CD4-positive, CD25-positive, alpha-beta regulatory T cell (primary cell): ENCODE data around the gene AADAC. TPM values are rescaled to one million over a fixed set of nuclear protein-coding genes. Genes with fewer than 3 reads are reported as not detected.

Experiments
- ATAC-seq, 2 donors: fragments of 150-1000 bp; cut with Tn5 transposase; one replicate each; pipeline ENCODE4 v1.10.0; 2021; ENCODE audit warnings: low read depth in 2 of 2, moderate number of reproducible peaks in 2 of 2, moderate library complexity in 1 of 2
- DNase-seq, 3 donors: peaks; one replicate each; pipeline versions ENCODE4 v3.0.0 to v3.0.0-alpha.2; 2012 to 2022; ENCODE audit warnings: mixed read lengths in 1 of 3
- H3K27ac ChIP-seq: one replicate; pipeline ENCODE4 v1.7.0; 2013; ENCODE audit warnings: mild to moderate bottlenecking, low read length; ENCODE audit not compliant: insufficient read depth, poor library complexity, severe bottlenecking
- H3K27me3 ChIP-seq: one replicate; pipeline ENCODE4 v1.7.0; 2013; ENCODE audit warnings: low read length; ENCODE audit not compliant: control insufficient read depth, insufficient read depth
- H3K36me3 ChIP-seq: one replicate; pipeline ENCODE4 v1.7.0; 2013; ENCODE audit warnings: mild to moderate bottlenecking, low read length, moderate library complexity; ENCODE audit not compliant: control insufficient read depth, insufficient read depth
- H3K4me1 ChIP-seq: 2 replicates; pipeline ENCODE4 v1.7.0; 2013; ENCODE audit warnings: mild to moderate bottlenecking, low read length; ENCODE audit not compliant: insufficient read depth, control insufficient read depth, poor library complexity, severe bottlenecking
- H3K4me3 ChIP-seq: one replicate; pipeline ENCODE4 v1.7.0; 2013; ENCODE audit warnings: low read depth, mild to moderate bottlenecking, low read length, moderate library complexity
- H3K9me3 ChIP-seq, 2 experiments: 1 replicate in 1 of 2; 2 replicates in 1 of 2; pipeline ENCODE4 v1.7.0; 2013; ENCODE audit warnings: low read length in 2 of 2, mild to moderate bottlenecking in 1 of 2, moderate library complexity in 1 of 2; ENCODE audit not compliant: control insufficient read depth in 2 of 2
- H3K27ac Mint-ChIP-seq, 3 donors: one replicate each; pipeline ENCODE4 v1.8.0; 2020 to 2022; ENCODE audit warnings: mild to moderate bottlenecking in 3 of 3, mixed read lengths in 3 of 3, moderate library complexity in 2 of 3
- H3K27me3 Mint-ChIP-seq: one replicate; pipeline ENCODE4 v1.8.0; 2022; ENCODE audit warnings: mild to moderate bottlenecking, mixed read lengths
- H3K36me3 Mint-ChIP-seq: one replicate; pipeline ENCODE4 v1.8.0; 2020; ENCODE audit warnings: mixed read lengths
- H3K4me1 Mint-ChIP-seq, 4 donors: one replicate each; pipeline ENCODE4 v1.8.0; 2020 to 2022; ENCODE audit warnings: mixed read lengths in 4 of 4, mild to moderate bottlenecking in 1 of 4
- H3K4me3 Mint-ChIP-seq, 4 donors: one replicate each; pipeline ENCODE4 v1.8.0; 2020 to 2022; ENCODE audit warnings: mild to moderate bottlenecking in 4 of 4, mixed read lengths in 4 of 4, moderate library complexity in 3 of 4
- H3K9me3 Mint-ChIP-seq, 7 donors: one replicate each; pipeline ENCODE4 v1.8.0; 2020 to 2022; ENCODE audit warnings: mixed read lengths in 7 of 7, mild to moderate bottlenecking in 3 of 7, moderate library complexity in 2 of 7
- polyA plus RNA-seq, 4 donors: library from polyadenylated mRNA; unstranded; fragments of 300-500 nt; fragmentation: Illumina TruSeq; gene quantifications; one replicate each; pipeline ENCODE4 v1.2.3, GENCODE V29; 2021
- total RNA-seq: library from RNA; stranded (reverse); gene quantifications from one replicate; pipeline ENCODE4 v1.2.3, GENCODE V29; 2022

The AADAC gene
- total and polyA plus RNA-seq, 5 donors from 2014 or later: not detected

DNA sequence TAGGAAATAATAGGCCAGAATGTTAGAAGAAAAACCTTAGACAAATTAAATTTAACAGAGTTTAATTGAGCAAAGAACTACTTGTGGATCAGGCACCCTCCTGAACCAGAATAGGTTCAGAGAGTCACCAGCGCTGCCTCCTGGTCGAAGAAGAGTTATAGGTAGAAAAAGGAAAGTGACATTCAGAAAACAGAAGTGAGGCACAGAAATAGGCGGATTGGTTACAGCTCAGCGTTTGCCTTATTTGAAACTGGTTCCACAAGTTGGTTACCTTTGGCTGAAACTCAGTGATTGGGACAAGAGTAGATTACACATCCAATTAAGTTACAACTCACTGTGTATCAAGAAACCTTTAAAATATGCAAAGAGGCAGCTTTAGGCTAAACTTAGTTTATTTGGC is 4.4 kb downstream of the AADAC start:
- Histone ChIP-seq H3K36me3 (no peaks in the 10 kb centered on the region), H3K4me3 (no peak overlapping the region), H3K4me1 (no peaks in the 10 kb centered on the region), H3K27ac (no peak overlapping the region), H3K9me3 (no peaks in the 10 kb centered on the region), H3K27me3 (peaks cover 6% of the 10 kb centered on the region)
- Mint-ChIP-seq H3K9me3 (peaks cover 0 to 4% (median 0%) of the 10 kb centered on the region in 7 donors), H3K36me3 (no peaks in the 10 kb centered on the region), H3K4me3 (no peak overlapping the region), H3K27me3 (peaks cover 6% of the 10 kb centered on the region), H3K4me1 (no peaks in the 10 kb centered on the region), H3K27ac (no peak overlapping the region)
- ATAC-seq: no peak
- DNase-seq: no peak

DNA sequence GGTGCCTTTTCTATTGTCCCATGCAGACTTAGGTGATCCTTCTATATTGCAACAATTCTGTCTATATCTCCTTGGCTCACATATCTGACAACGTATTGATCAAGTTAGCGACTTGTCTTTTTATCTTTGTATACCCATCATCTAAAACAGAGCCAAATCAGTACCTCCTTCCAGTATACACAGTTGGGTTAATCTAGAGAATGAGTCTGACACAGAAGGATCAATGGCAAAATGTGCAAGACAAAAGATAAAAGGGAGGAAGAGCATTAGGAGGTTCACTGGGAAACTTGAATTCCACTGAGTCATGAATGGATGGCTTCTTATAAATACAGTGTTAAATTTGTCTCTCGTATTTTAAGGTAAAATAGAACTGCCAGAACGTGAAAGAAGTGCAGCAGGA is 6.0 kb downstream of the AADAC start:
- Histone ChIP-seq H3K9me3 (no peaks in the 10 kb centered on the region), H3K4me1 (no peaks in the 10 kb centered on the region), H3K27ac (no peak overlapping the region), H3K36me3 (no peaks in the 10 kb centered on the region), H3K27me3 (peaks cover 4% of the 10 kb centered on the region), H3K4me3 (no peak overlapping the region)
- Mint-ChIP-seq H3K4me3 (no peak overlapping the region), H3K9me3 (peaks cover 0 to 4% (median 0%) of the 10 kb centered on the region in 7 donors), H3K4me1 (no peaks in the 10 kb centered on the region), H3K36me3 (no peaks in the 10 kb centered on the region), H3K27ac (no peak overlapping the region), H3K27me3 (peaks cover 6% of the 10 kb centered on the region)
- ATAC-seq: no peak
- no peak for DNase-seq

GRCh38 chr3:151827816-151828215 is 13.9 kb downstream of the AADAC start:
- Mint-ChIP-seq H3K4me1 (no peaks in the 10 kb centered on the region), H3K27ac (no peak overlapping the region), H3K27me3 (peaks cover 15% of the 10 kb centered on the region), H3K4me3 (no peak overlapping the region), H3K9me3 (peaks cover 0 to 2% (median 0%) of the 10 kb centered on the region in 7 donors), H3K36me3 (no peaks in the 10 kb centered on the region)
- no peaks in the 10 kb centered on the region for H3K9me3 ChIP-seq
- H3K27me3 ChIP-seq: peaks cover 5% of the 10 kb centered on the region
- no peak overlapping the region for H3K4me3 ChIP-seq
- no peaks in the 10 kb centered on the region for H3K4me1 ChIP-seq
- ATAC-seq (no peak), DNase-seq (no peak)
- no peak overlapping the region for H3K27ac ChIP-seq
- H3K36me3 ChIP-seq: no peaks in the 10 kb centered on the region

DNA sequence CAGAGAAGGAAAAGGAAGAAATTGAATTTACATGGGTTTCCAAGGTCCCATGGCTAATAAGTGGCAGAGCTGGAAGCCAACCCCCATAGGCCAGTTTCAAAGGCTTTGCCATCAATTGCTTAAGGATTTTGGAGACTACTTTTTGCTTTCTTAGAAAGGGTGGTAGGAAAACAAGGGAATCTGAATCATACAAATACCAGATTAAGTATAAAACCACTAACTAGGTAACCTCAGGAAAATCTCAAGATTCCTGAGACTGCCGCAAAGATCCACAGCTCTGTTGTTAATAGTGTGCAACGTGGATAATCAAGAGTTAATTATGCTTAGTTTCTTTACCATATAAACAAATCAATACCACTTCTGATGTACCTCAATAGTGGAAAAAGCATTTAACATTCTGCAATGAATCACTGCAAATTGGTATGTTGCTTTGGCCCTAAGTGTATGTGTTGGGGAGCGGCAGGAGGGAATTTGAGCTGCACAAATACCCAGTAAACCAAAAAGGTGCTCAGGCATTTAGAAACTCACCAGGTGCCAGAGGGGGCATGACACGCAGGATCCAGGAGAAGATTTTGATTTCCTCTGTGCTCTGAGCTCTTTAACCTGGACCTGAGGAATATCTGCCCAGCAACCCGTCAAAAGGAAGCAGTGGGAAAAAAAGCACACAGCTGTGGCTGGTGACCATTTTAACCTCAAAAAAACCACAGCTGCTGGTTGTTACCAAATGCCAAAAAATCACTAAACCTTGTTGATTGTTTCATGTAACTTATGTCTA is 22.0 kb downstream of the AADAC start:
- H3K27ac ChIP-seq: no peak overlapping the region
- peaks cover 8% of the 10 kb centered on the region for H3K27me3 ChIP-seq
- ATAC-seq: no peak
- no peaks in the 10 kb centered on the region for H3K4me1 Mint-ChIP-seq
- H3K27ac Mint-ChIP-seq: no peak overlapping the region
- H3K9me3 ChIP-seq: no peaks in the 10 kb centered on the region
- DNase-seq: no peak
- H3K4me3 ChIP-seq: no peak overlapping the region
- H3K27me3 Mint-ChIP-seq: peaks cover 13% of the 10 kb centered on the region
- no peaks in the 10 kb centered on the region for H3K4me1 ChIP-seq
- H3K36me3 Mint-ChIP-seq: no peaks in the 10 kb centered on the region
- H3K4me3 Mint-ChIP-seq: no peak overlapping the region
- no peaks in the 10 kb centered on the region for H3K9me3 Mint-ChIP-seq
- no peaks in the 10 kb centered on the region for H3K36me3 ChIP-seq

- peak in 1 of 3 donors; percentile 1 for DNase-seq
- no peaks in the 10 kb centered on the region for H3K4me1 Mint-ChIP-seq
- H3K36me3 ChIP-seq: no peaks in the 10 kb centered on the region
- H3K27ac Mint-ChIP-seq: no peak overlapping the region
- H3K4me3 ChIP-seq: no peak overlapping the region
- no peaks in the 10 kb centered on the region for H3K9me3 Mint-ChIP-seq
- no peak for ATAC-seq
- H3K9me3 ChIP-seq: no peaks in the 10 kb centered on the region
- H3K27ac ChIP-seq: no peak overlapping the region
- H3K27me3 ChIP-seq: peaks cover 10% of the 10 kb centered on the region
- H3K4me1 ChIP-seq: no peaks in the 10 kb centered on the region
- H3K36me3 Mint-ChIP-seq: no peaks in the 10 kb centered on the region
- peaks cover 9% of the 10 kb centered on the region for H3K27me3 Mint-ChIP-seq
- H3K4me3 Mint-ChIP-seq: no peak overlapping the region
Observed at GRCh38 chr3:151837057-151837456, 23.1 kb downstream of the AADAC start.

DNA sequence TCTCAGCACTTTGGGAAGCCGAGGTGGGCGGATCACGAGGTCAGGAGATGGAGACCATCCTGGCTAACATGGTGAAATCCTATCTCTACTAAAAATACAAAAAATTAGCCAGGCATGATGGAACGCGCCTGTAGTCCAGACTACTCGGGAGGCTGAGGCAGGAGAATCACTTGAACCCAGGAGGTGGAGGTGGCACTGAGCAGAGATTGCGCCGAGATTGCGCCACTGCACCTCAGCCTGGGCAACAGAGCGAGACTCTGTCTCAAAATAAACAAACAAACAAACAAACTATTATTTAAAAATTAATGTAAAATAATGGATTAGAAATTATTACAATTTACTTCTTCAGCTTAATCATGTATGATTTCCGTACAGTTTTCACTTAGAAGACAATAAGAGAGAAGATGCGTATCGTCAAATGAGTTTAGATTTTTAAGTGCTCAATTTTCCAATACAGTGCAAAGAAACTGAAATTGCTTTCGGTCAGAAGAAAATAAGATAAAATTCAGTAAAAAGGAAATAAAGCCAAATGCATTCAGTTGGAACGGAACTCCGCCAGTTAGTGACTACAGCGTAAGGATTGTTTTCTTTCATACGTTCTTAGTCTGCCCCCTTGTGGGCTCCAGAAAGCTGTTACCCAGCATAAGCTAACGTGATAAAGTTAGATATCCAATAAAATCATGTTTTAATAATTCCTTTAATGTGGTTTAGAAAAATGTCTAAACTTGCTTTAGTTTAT is 24.8 kb downstream of the AADAC start:
- Histone ChIP-seq H3K4me3 (no peak overlapping the region), H3K27ac (no peak overlapping the region), H3K36me3 (no peaks in the 10 kb centered on the region), H3K4me1 (no peaks in the 10 kb centered on the region), H3K9me3 (no peaks in the 10 kb centered on the region), H3K27me3 (peaks cover 9% of the 10 kb centered on the region)
- DNase-seq (peak in 2 of 3 donors; percentile 18 to 65), ATAC-seq (no peak)
- H3K4me3 Mint-ChIP-seq: no peak overlapping the region
- H3K36me3 Mint-ChIP-seq: no peaks in the 10 kb centered on the region
- H3K27ac Mint-ChIP-seq: no peak overlapping the region
- H3K4me1 Mint-ChIP-seq: no peaks in the 10 kb centered on the region
- peaks cover 14% of the 10 kb centered on the region for H3K27me3 Mint-ChIP-seq
- no peaks in the 10 kb centered on the region for H3K9me3 Mint-ChIP-seq

- Mint-ChIP-seq H3K4me1 (no peaks in the 10 kb centered on the region), H3K27me3 (peaks cover 19% of the 10 kb centered on the region), H3K27ac (no peak overlapping the region), H3K36me3 (no peaks in the 10 kb centered on the region), H3K4me3 (no peak overlapping the region), H3K9me3 (no peaks in the 10 kb centered on the region)
- Histone ChIP-seq H3K4me1 (no peaks in the 10 kb centered on the region), H3K36me3 (no peaks in the 10 kb centered on the region), H3K27me3 (peaks cover 9% of the 10 kb centered on the region), H3K4me3 (no peak overlapping the region), H3K27ac (no peak overlapping the region), H3K9me3 (no peaks in the 10 kb centered on the region)
- ATAC-seq: no peak
- no peak for DNase-seq
Observed at GRCh38 chr3:151839313-151839631, 25.4 kb downstream of the AADAC start.

- DNase-seq (no peak), ATAC-seq (no peak)
- Mint-ChIP-seq H3K27me3 (peaks cover 24% of the 10 kb centered on the region), H3K4me3 (no peak overlapping the region), H3K27ac (no peak overlapping the region), H3K36me3 (no peaks in the 10 kb centered on the region), H3K4me1 (no peaks in the 10 kb centered on the region), H3K9me3 (peaks cover 0 to 5% (median 0%) of the 10 kb centered on the region in 7 donors)
- no peaks in the 10 kb centered on the region for H3K4me1 ChIP-seq
- no peak overlapping the region for H3K4me3 ChIP-seq
- no peaks in the 10 kb centered on the region for H3K36me3 ChIP-seq
- H3K27ac ChIP-seq: no peak overlapping the region
- no peaks in the 10 kb centered on the region for H3K9me3 ChIP-seq
- peaks cover 12% of the 10 kb centered on the region for H3K27me3 ChIP-seq
Observed at GRCh38 chr3:151841801-151842200, 27.9 kb downstream of the AADAC start.
